Muscle layer of colon (tissue), 2 donors: ENCODE data around the gene AFF3.

ENCODE experiments used
- H3K27ac ChIP-seq: one replicate; pipeline ENCODE4 v1.7.0; 2013; ENCODE audit warnings: low read depth, mild to moderate bottlenecking, low read length, moderate library complexity
- H3K27me3 ChIP-seq, 2 donors: one replicate each; pipeline ENCODE4 v1.7.0; 2013; ENCODE audit warnings: low read length in 2 of 2, mild to moderate bottlenecking in 2 of 2; ENCODE audit not compliant: insufficient read depth in 2 of 2, control insufficient read depth in 1 of 2
- H3K36me3 ChIP-seq: one replicate; pipeline ENCODE4 v1.7.0; 2013; ENCODE audit warnings: mild to moderate bottlenecking, low read length; ENCODE audit not compliant: insufficient read depth
- H3K4me1 ChIP-seq: one replicate; pipeline ENCODE4 v1.7.0; 2013; ENCODE audit warnings: mild to moderate bottlenecking, low read length; ENCODE audit not compliant: insufficient read depth
- H3K4me3 ChIP-seq, 2 donors: one replicate each; pipeline ENCODE4 v1.7.0; 2013; ENCODE audit warnings: low read length in 2 of 2, low read depth in 1 of 2, mild to moderate bottlenecking in 1 of 2, moderate library complexity in 1 of 2
- H3K9ac ChIP-seq: one replicate; pipeline ENCODE4 v1.7.0; 2013; ENCODE audit warnings: low read length
- H3K9me3 ChIP-seq: one replicate; pipeline ENCODE4 v1.7.0; 2013; ENCODE audit warnings: mild to moderate bottlenecking, low read length
- donor health status: abdominal sarcoma.
- donor health status: Adenocarcinoma of cecum.

The AFF3 gene

GRCh38 chr2:99836690-99837605 is 305.4 kb downstream of the AFF3 start:
- Histone ChIP-seq H3K36me3 (no peaks in the 10 kb centered on the region), H3K9ac (no peak overlapping the region), H3K27me3 (no peaks in the 10 kb centered on the region), H3K27ac (no peak overlapping the region), H3K9me3 (no peaks in the 10 kb centered on the region), H3K4me3 (no peak overlapping the region), H3K4me1 (no peaks in the 10 kb centered on the region)

GRCh38 chr2:99834426-99834825 is 308.0 kb downstream of the AFF3 start:
- Histone ChIP-seq H3K36me3 (no peaks in the 10 kb centered on the region), H3K27me3 (no peaks in the 10 kb centered on the region), H3K27ac (no peak overlapping the region), H3K4me3 (no peak overlapping the region), H3K9me3 (no peaks in the 10 kb centered on the region), H3K9ac (no peak overlapping the region), H3K4me1 (no peaks in the 10 kb centered on the region)

GRCh38 chr2:99833586-99834201 is 308.7 kb downstream of the AFF3 start:
- H3K4me1 ChIP-seq: no peaks in the 10 kb centered on the region
- H3K9me3 ChIP-seq: no peaks in the 10 kb centered on the region
- no peaks in the 10 kb centered on the region for H3K36me3 ChIP-seq
- H3K27ac ChIP-seq: no peak overlapping the region
- H3K27me3 ChIP-seq: no peaks in the 10 kb centered on the region
- H3K4me3 ChIP-seq: no peak overlapping the region
- H3K9ac ChIP-seq: no peak overlapping the region

GRCh38 chr2:99832926-99833325 is 309.5 kb downstream of the AFF3 start:
- no peaks in the 10 kb centered on the region for H3K4me1 ChIP-seq
- no peak overlapping the region for H3K4me3 ChIP-seq
- H3K27ac ChIP-seq: no peak overlapping the region
- no peaks in the 10 kb centered on the region for H3K36me3 ChIP-seq
- H3K9ac ChIP-seq: no peak overlapping the region
- H3K27me3 ChIP-seq: no peaks in the 10 kb centered on the region
- H3K9me3 ChIP-seq: no peaks in the 10 kb centered on the region

GRCh38 chr2:99831772-99832171 is 310.6 kb downstream of the AFF3 start:
- H3K4me3 ChIP-seq: no peak overlapping the region
- no peaks in the 10 kb centered on the region for H3K27me3 ChIP-seq
- no peaks in the 10 kb centered on the region for H3K9me3 ChIP-seq
- no peaks in the 10 kb centered on the region for H3K36me3 ChIP-seq
- H3K27ac ChIP-seq: no peak overlapping the region
- H3K4me1 ChIP-seq: no peaks in the 10 kb centered on the region
- H3K9ac ChIP-seq: no peak overlapping the region

- Histone ChIP-seq H3K27me3 (no peaks in the 10 kb centered on the region), H3K27ac (no peak overlapping the region)
These were observed 314.9 kb downstream of the AFF3 start for GRCh38 chr2:99827296-99827999.

GRCh38 chr2:99825630-99826029 is 316.8 kb downstream of the AFF3 start:
- no peak overlapping the region for H3K4me3 ChIP-seq

More at GRCh38 chr2:99827296-99827999, 314.9 kb downstream of the AFF3 start:
- Histone ChIP-seq H3K36me3 (no peaks in the 10 kb centered on the region), H3K4me1 (no peaks in the 10 kb centered on the region), H3K9ac (no peak overlapping the region), H3K4me3 (no peak overlapping the region), H3K9me3 (no peaks in the 10 kb centered on the region)

GRCh38 chr2:99824758-99825157 is 317.6 kb downstream of the AFF3 start:
- Histone ChIP-seq H3K9me3 (no peaks in the 10 kb centered on the region), H3K9ac (no peak overlapping the region), H3K4me1 (no peaks in the 10 kb centered on the region), H3K36me3 (no peaks in the 10 kb centered on the region), H3K4me3 (no peak overlapping the region), H3K27me3 (no peaks in the 10 kb centered on the region), H3K27ac (no peak overlapping the region)

More at GRCh38 chr2:99825630-99826029, 316.8 kb downstream of the AFF3 start:
- Histone ChIP-seq H3K9ac (no peak overlapping the region), H3K4me1 (no peaks in the 10 kb centered on the region), H3K27ac (no peak overlapping the region), H3K36me3 (no peaks in the 10 kb centered on the region), H3K9me3 (no peaks in the 10 kb centered on the region), H3K27me3 (no peaks in the 10 kb centered on the region)

GRCh38 chr2:99822474-99823207 is 319.7 kb downstream of the AFF3 start:
- no peaks in the 10 kb centered on the region for H3K4me1 ChIP-seq
- H3K36me3 ChIP-seq: no peaks in the 10 kb centered on the region
- no peaks in the 10 kb centered on the region for H3K27me3 ChIP-seq
- H3K9ac ChIP-seq: no peak overlapping the region
- no peak overlapping the region for H3K27ac ChIP-seq
- no peaks in the 10 kb centered on the region for H3K9me3 ChIP-seq
- no peak overlapping the region for H3K4me3 ChIP-seq

- H3K27ac ChIP-seq: no peak overlapping the region
- H3K9ac ChIP-seq: no peak overlapping the region
- no peaks in the 10 kb centered on the region for H3K27me3 ChIP-seq
- no peaks in the 10 kb centered on the region for H3K9me3 ChIP-seq
- H3K4me1 ChIP-seq: no peaks in the 10 kb centered on the region
- no peaks in the 10 kb centered on the region for H3K36me3 ChIP-seq
- no peak overlapping the region for H3K4me3 ChIP-seq
These were observed 320.4 kb downstream of the AFF3 start for GRCh38 chr2:99821984-99822383.

- Histone ChIP-seq H3K9me3 (no peaks in the 10 kb centered on the region), H3K9ac (no peak overlapping the region), H3K27ac (no peak overlapping the region), H3K36me3 (no peaks in the 10 kb centered on the region), H3K4me1 (no peaks in the 10 kb centered on the region), H3K4me3 (no peak overlapping the region), H3K27me3 (no peaks in the 10 kb centered on the region)
These were observed 320.8 kb downstream of the AFF3 start for GRCh38 chr2:99821572-99821971.
